Neural progenitor cell (in vitro differentiated cells): ENCODE data around the gene OPRL1. TPM values are rescaled to one million over a fixed set of nuclear protein-coding genes. Genes with fewer than 3 reads are reported as not detected.
A peak's percentile ranks its signal among the peaks of the same experiment; 100 is the strongest.

ENCODE experiments used
- DNase-seq: peaks from one replicate; pipeline ENCODE4 v3.0.0-alpha.2; 2016; ENCODE audit warnings: low spot score
- H2AFZ ChIP-seq: fragments of 200-600 bp; sonication (generic); replicated peaks from 2 replicates; pipeline ENCODE4 v1.6.1; 2016; ENCODE audit warnings: antibody characterized with exemption
- H3F3A ChIP-seq: fragments of 200-600 bp; sonication (generic); 2 replicates; pipeline ENCODE4 v1.6.1; 2016; ENCODE audit warnings: antibody characterized with exemption, low read depth
- H3K27ac ChIP-seq: fragments of 200-600 bp; sonication (generic); 2 replicates; pipeline ENCODE4 v1.5.1; 2016; ENCODE audit warnings: mild to moderate bottlenecking
- H3K27me3 ChIP-seq: fragments of 200-600 bp; sonication (generic); 2 replicates; pipeline ENCODE4 v1.6.1; 2016; ENCODE audit warnings: mild to moderate bottlenecking, moderate library complexity
- H3K36me3 ChIP-seq: fragments of 200-600 bp; sonication (generic); 2 replicates; pipeline ENCODE4 v1.5.1; 2016
- H3K4me1 ChIP-seq: fragments of 200-600 bp; sonication (generic); 2 replicates; pipeline ENCODE4 v1.6.1; 2016; ENCODE audit warnings: mixed run types
- H3K4me2 ChIP-seq: fragments of 200-600 bp; sonication (generic); 2 replicates; pipeline ENCODE4 v1.6.1; 2016
- H3K4me3 ChIP-seq: fragments of 200-600 bp; sonication (generic); 2 replicates; pipeline ENCODE4 v1.5.1; 2016
- H3K79me2 ChIP-seq: fragments of 200-600 bp; sonication (generic); 2 replicates; pipeline ENCODE4 v1.6.1; 2016; ENCODE audit warnings: low read depth
- H3K9ac ChIP-seq: fragments of 200-600 bp; sonication (generic); 2 replicates; pipeline ENCODE4 v1.6.1; 2016
- H3K9me3 ChIP-seq: fragments of 200-600 bp; sonication (generic); 2 replicates; pipeline ENCODE4 v1.5.1; 2016; ENCODE audit warnings: low read depth
- H4K20me1 ChIP-seq: fragments of 200-600 bp; sonication (generic); 2 replicates; pipeline ENCODE4 v1.6.1; 2016; ENCODE audit warnings: low read depth
- H3K27ac Mint-ChIP-seq: 3 replicates; pipeline ENCODE4 v1.8.0; 2021; ENCODE audit warnings: mixed read lengths
- H3K27me3 Mint-ChIP-seq: 2 replicates; pipeline ENCODE4 v1.8.0; 2022; ENCODE audit warnings: low read depth, mild to moderate bottlenecking, inconsistent platforms, moderate library complexity, mixed read lengths; ENCODE audit not compliant: insufficient read depth
- H3K36me3 Mint-ChIP-seq: 3 replicates; pipeline ENCODE4 v1.8.0; 2021; ENCODE audit warnings: mixed read lengths
- H3K4me1 Mint-ChIP-seq: 3 replicates; pipeline ENCODE4 v1.8.0; 2021; ENCODE audit warnings: mixed read lengths
- H3K4me3 Mint-ChIP-seq: 3 replicates; pipeline ENCODE4 v1.8.0; 2021; ENCODE audit warnings: mild to moderate bottlenecking, moderate library complexity, mixed read lengths
- H3K9me3 Mint-ChIP-seq: 3 replicates; pipeline ENCODE4 v1.8.0; 2020; ENCODE audit warnings: mixed read lengths
- EZH2 ChIP-seq: fragments of 200-600 bp; sonication (generic); IDR thresholded peaks from 2 replicates; pipeline ENCODE4 v1.6.1; 2017; ENCODE audit warnings: antibody characterized with exemption, mild to moderate bottlenecking, moderate library complexity
- EZH2phosphoT487 ChIP-seq: fragments of 200-600 bp; sonication (generic); IDR thresholded peaks from 2 replicates; pipeline ENCODE4 v1.6.1; 2017; ENCODE audit warnings: antibody characterized with exemption
- total RNA-seq: library from RNA; depleted of rRNA; stranded (reverse); fragments of >200 nt; gene quantifications from 2 replicates; pipeline ENCODE4 v1.2.3, GENCODE V29; 2015; ENCODE audit warnings: low replicate concordance
- TF ChIP-seq, protein P1 (sequence below): fragments of 200-600 bp; sonication (generic); IDR thresholded peaks from 2 replicates; pipeline ENCODE4 v1.5.1; 2017; ENCODE audit warnings: antibody characterized with exemption, mild to moderate bottlenecking

OPRL1 gene
- total RNA-seq, 1 donor from 2014 or later = 1.3 TPM

DNA sequence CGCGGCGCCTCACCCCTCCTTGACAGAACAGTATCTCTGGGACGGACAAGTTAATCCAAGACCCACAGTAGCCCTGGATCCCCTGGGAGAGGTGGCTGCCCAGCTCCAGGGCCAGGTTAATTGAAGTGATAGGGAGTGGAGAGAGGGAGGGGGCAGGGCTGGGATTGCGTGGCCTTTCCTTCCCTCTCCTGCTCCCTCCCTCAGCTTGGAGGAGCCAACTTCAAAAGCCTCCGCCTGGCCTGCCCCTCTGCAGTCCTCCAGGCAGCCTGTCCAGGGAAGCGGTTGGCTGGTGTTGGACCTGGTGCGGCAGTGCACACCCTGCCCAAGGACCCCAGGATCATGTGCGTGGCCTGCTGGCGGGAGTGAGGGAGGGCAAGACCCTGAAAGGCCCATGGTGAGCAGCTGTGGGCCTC is 43.9 kb upstream of the OPRL1 start, which contains the start of gene C20orf204:
Gene C20orf204 (plus strand): TSS at position 250 of the 413 bp plus-strand sequence. CDS start 142 bp downstream, at position 392.
- Mint-ChIP-seq H3K4me3 (peak within 1 kb of the TSS; percentile 46), H3K27ac (peak within 1 kb of the TSS; percentile 63), H3K36me3 (peaks cover 5% of the 10 kb centered on the region), H3K4me1 (peaks cover 21% of the 10 kb centered on the region), H3K9me3 (no peaks in the 10 kb centered on the region), H3K27me3 (peaks cover 33% of the 10 kb centered on the region)
- H3K27me3 ChIP-seq = peaks cover 49% of the 10 kb centered on the region
- no peaks in the 10 kb centered on the region for H3K9me3 ChIP-seq
- no peak within 1 kb of the TSS for H2AFZ ChIP-seq
- H3K36me3 ChIP-seq = no peaks in the 10 kb centered on the region
- DNase-seq = peak; percentile 31
- peaks cover 31% of the 10 kb centered on the region for H3K4me1 ChIP-seq
- H3K4me3 ChIP-seq = no peak within 1 kb of the TSS
- TF ChIP-seq EZH2phosphoT487 (no peak), EZH2 (no peak)
- TF ChIP-seq, protein P1, sequence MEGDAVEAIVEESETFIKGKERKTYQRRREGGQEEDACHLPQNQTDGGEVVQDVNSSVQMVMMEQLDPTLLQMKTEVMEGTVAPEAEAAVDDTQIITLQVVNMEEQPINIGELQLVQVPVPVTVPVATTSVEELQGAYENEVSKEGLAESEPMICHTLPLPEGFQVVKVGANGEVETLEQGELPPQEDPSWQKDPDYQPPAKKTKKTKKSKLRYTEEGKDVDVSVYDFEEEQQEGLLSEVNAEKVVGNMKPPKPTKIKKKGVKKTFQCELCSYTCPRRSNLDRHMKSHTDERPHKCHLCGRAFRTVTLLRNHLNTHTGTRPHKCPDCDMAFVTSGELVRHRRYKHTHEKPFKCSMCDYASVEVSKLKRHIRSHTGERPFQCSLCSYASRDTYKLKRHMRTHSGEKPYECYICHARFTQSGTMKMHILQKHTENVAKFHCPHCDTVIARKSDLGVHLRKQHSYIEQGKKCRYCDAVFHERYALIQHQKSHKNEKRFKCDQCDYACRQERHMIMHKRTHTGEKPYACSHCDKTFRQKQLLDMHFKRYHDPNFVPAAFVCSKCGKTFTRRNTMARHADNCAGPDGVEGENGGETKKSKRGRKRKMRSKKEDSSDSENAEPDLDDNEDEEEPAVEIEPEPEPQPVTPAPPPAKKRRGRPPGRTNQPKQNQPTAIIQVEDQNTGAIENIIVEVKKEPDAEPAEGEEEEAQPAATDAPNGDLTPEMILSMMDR = no peak
- H3K9ac ChIP-seq = no peak within 1 kb of the TSS
- H3K4me2 ChIP-seq = peak within 1 kb of the TSS; percentile 29
- H4K20me1 ChIP-seq = peaks cover 47% of the 10 kb centered on the region
- H3K27ac ChIP-seq = no peak within 1 kb of the TSS
- H3F3A ChIP-seq = peaks cover 15% of the 10 kb centered on the region
- no peaks in the 10 kb centered on the region for H3K79me2 ChIP-seq

DNA sequence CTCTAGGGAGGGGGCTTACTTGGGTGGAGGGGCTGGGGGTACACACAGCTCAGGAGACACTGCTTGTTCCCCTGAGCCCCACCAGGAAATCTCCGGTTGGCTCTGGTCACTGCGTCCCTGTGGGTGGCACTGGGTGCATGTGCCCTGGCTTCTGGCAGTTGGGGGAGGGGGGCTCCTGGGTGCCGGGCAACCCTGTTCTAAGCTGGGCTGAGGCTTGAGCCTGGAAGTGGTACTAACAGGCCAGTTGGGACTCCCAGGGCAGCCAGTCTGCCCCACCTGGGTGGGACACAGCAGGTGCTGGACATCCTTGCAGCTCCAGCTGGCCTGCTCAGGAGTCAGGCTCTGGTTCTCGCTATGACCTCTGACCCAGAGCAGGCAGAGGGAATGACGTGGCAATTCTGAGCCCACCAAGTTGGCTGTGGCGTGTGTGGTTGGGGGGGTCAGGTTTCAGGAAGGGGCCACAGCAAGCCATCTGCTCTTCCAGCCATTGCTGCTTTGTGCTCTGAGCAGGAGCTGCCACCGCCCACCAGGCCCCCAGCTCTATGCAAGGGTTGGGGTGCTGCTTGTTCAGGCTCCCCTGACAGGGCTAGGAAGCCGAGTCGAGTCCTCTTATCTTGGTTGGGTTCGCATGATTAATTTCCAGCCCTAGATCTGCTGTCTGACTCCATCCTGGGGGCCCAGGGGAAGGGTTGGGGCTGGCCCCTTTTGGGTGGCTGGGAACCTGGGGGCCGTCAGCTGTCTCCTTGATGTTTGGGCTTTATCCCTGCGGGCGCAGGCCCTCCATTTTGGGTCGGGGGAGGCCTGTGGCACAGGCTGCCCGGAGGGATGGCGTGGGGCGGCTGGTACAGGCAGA is 43.3 kb upstream of the OPRL1 start:
- no peaks in the 10 kb centered on the region for H3K79me2 ChIP-seq
- H4K20me1 ChIP-seq = peaks cover 47% of the 10 kb centered on the region
- H3K4me1 ChIP-seq = peaks cover 31% of the 10 kb centered on the region
- H3K4me3 ChIP-seq = no peak overlapping the region
- H3K27ac ChIP-seq = no peak overlapping the region
- TF ChIP-seq, protein P1 = no peak
- TF ChIP-seq EZH2 (no peak), EZH2phosphoT487 (no peak)
- no peaks in the 10 kb centered on the region for H3K36me3 ChIP-seq
- no peak overlapping the region for H2AFZ ChIP-seq
- H3K9me3 Mint-ChIP-seq = no peaks in the 10 kb centered on the region
- peaks cover 3% of the 10 kb centered on the region for H3K36me3 Mint-ChIP-seq
- H3F3A ChIP-seq = peaks cover 15% of the 10 kb centered on the region
- peaks cover 40% of the 10 kb centered on the region for H3K27me3 Mint-ChIP-seq
- H3K27ac Mint-ChIP-seq = no peak overlapping the region
- H3K4me3 Mint-ChIP-seq = no peak overlapping the region
- H3K27me3 ChIP-seq = peaks cover 55% of the 10 kb centered on the region
- H3K9ac ChIP-seq = no peak overlapping the region
- no peaks in the 10 kb centered on the region for H3K9me3 ChIP-seq
- no peak overlapping the region for H3K4me2 ChIP-seq
- no peak for DNase-seq
- H3K4me1 Mint-ChIP-seq = peaks cover 21% of the 10 kb centered on the region

DNA sequence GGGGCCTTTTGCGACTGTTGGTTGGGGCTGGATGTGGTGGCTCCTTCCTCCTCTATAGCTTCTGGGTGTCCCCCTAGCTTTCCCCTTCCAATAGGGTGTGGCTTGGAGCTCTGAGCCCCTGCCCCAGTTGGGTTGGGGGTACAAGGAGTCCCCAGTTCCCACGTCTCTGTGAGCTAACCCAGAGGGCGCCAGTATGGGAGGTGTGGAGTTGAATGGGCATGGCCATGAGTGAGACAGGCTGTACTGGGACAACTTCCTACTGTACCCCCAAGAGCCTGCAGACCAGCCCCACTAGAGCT is 42.7 kb upstream of the OPRL1 start:
- H3K4me1 Mint-ChIP-seq = peaks cover 21% of the 10 kb centered on the region
- Histone ChIP-seq H3K27ac (no peak overlapping the region), H3K9ac (no peak overlapping the region), H2AFZ (no peak overlapping the region), H4K20me1 (peaks cover 47% of the 10 kb centered on the region), H3F3A (peaks cover 15% of the 10 kb centered on the region), H3K79me2 (no peaks in the 10 kb centered on the region), H3K27me3 (peaks cover 61% of the 10 kb centered on the region), H3K4me1 (peaks cover 31% of the 10 kb centered on the region), H3K9me3 (no peaks in the 10 kb centered on the region), H3K36me3 (no peaks in the 10 kb centered on the region), H3K4me3 (no peak overlapping the region), H3K4me2 (no peak overlapping the region)
- DNase-seq = no peak
- no peak overlapping the region for H3K4me3 Mint-ChIP-seq
- H3K27ac Mint-ChIP-seq = no peak overlapping the region
- peaks cover 43% of the 10 kb centered on the region for H3K27me3 Mint-ChIP-seq
- no peaks in the 10 kb centered on the region for H3K9me3 Mint-ChIP-seq
- H3K36me3 Mint-ChIP-seq = peaks cover 3% of the 10 kb centered on the region
- TF ChIP-seq EZH2phosphoT487 = no peak
- TF ChIP-seq EZH2 = no peak
- TF ChIP-seq, protein P1 = no peak
